GM21515 (cell line): Measurements from ENCODE around the gene DMXL2.

Experiments
- ATAC-seq: cut with Tn5 transposase; IDR thresholded peaks from one replicate; pipeline ENCODE4 v1.9.1; 2021; ENCODE audit not compliant: unreplicated experiment

DMXL2 gene

DNA sequence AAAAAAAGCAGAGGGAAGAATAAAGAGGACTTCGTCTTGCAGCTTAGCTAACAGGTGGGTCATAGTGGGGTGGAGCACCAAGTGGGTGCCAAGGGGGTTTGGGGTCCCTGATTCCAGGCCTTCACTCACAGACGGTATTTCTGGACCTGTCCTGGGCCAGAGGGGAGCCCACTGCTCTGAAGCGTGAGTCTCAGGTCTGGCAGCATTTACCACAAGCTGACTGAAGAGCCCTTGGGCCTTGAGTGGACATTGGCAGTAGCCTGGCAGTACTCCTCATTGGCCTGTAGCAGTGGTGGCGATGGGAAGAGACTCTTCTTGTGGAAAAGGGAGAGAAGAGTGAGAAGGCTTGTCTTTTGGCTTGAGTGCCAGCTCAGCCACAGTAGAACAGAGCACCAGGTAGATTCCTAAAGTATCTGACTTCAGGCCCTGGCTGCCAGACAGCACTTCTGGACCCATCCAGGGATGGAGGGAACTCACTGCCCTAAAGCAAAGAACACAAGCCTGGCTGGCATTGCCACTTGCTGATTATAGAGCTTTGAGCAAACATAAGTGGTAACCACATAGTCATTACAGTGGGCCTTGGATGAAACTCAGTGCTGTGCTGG is 208.2 kb downstream of the DMXL2 start:
- ATAC-seq = no peak

DNA sequence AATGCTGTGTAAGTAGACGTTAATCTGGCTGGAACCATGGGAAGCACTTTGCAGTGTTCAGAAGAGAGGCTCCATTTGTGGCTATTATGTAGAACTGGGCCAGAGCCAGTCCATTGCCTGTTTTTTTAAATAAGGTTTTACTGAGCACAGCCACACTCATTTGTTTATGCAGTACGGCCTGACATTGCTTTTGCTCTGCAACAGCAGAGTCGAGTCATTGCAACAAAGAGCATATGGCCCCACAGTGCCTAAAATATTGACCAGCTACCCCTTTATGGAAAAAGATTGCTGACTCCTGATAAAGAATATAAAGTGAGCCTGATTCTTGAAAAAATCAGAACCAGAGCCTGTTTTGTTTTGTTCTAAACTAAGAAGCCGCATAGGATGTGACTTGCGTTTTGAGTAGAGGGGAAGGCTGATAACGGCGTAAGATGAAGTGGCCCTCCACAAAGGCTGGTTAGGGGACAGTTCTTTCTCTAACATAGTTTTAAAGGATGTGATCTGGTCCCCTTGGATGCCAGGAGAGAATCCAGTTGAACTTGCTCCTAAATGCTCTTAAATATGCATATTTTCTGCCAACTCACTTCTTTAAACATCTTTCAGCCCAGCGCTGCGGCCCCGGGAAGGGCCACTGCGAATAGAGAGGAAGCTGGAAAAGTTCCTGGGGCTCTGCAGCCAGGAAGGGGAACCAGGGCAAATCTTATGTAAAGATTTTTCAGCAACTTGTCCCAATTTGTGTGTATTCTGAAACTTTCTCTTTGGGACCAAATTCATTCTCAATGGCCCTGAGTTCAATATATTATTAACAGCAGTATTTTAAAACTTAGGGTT is 216.7 kb downstream of the DMXL2 start:
- ATAC-seq = no peak

DNA sequence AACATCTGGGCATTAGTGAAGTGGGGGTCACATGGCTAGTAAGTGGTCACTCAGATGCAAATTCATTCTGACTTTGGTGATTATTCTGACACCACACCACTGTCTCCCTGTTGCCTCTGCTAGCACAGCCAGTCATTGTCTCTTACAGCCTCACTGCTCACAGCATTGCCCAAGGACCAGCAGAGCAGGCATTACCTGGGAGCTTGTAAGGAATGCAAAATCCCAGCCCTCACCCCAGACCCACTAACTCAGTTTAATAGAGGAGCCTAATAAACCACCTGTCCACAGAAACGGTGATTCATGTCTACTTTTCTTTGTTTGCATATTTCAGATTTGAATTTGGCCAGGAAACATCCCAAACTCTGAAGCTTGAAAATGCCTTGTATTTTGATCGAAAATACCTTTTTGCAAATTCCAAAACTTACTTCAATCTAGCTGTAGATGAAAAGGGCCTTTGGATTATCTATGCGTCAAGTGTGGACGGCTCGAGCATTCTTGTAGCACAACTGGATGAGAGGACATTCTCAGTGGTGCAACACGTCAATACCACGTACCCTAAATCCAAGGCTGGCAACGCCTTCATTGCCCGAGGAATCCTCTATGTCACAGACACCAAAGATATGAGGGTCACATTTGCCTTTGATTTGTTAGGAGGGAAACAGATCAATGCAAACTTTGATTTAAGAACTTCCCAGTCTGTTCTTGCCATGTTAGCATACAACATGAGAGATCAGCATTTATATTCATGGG is 218.4 kb downstream of the DMXL2 start:
- ATAC-seq = no peak

DNA sequence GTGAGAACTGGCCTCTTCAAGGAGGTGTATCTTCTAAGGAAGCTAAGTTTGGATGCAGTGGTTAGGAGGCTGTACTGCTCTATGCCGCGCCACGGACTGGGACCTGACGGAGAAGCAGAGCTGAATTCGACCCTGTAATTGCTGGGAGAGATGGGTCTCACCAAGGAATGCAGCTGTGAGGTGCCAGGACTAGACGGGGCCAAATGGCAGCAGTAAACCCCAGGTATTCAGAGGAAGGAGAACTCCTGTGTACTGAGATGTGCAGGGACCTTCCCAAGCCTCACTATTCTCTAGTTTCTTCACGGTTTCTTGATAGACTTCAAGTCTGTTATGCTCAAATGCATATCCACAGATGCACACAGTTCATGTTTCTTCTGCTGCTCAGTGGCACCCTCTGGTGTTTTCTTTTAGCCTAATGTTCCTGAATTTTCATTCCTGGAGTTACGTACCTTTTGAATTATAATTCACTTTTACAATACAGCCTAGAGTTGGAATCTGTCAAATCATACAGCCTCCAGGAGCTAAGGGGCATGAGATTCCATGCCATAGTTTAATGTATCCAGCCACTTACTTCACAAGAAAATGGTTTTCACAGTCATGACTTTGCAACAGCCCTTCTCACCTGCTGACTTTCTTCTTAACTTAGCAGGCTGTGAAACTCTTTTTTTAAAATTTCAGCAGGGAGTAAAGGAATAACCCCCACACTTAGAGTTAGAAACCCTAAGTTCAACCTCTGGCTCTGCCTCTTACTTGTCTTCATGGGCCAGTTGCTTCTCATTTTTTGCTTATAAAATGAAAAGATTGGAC is 219.3 kb downstream of the DMXL2 start:
- no peak for ATAC-seq

DNA sequence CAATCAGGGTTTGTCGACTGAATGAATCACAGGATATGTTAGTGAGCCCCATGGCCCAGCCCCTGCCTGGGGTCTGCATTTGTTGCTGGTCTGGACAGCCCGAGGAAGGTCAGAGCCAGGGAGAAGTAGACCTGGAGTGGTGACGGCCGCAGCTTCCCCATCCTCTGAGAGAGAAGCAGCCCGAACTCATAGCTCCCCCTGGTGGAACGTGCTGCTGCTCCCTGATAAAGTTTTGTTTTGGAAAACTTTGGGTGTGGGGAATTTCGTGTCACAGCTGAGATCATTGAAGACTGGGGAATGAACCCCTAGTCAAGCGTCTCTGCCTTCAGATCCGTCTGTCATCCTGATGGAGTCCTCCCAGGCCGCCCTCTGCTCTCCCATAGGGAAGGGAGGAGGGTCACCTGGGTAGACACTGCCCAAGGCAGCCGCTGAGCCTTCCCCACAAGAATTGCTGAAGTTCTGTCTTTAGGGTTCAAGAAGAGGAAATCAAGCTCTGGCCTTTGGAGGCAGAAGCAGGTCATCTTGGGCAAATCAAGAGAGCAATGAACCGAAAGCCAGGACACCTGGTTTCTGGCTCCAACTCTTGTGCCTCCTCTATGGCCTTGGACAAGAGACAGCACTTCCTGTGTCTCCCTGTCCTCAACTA is 220.6 kb downstream of the DMXL2 start:
- no peak for ATAC-seq

DNA sequence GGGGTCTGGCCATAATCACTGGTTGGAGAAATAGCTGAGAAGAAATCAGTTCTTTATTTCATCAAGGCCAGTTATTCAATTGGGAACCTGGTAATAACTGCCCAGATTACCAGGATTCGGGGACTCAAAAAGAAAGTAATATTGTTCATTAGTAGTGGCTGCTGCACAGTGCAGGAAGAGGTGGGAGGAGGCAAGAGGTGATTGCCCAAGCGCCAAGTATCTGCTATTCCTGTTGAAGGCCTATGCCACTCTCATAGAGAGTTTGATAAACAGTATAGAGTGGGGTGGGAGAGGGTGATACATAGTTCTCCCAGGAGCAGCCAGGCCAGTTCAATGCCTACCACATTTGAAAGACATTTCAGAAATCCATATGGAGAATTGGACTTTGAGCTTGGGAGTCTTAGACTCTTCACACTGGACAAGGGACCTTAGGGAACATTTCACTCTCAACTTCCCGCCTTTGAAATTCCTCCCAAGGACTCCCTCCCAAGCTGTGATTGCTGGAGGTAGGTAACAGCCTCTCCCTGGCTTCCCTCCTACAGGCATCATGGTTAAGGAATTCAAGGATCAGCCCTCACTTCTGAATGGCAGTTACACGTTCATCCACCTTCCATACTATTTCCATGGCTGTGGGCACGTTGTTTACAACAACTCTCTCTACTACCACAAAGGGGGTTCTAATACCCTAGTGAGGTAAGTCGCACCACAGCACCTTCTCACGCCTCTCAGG is 221.4 kb downstream of the DMXL2 start:
- no peak for ATAC-seq

DNA sequence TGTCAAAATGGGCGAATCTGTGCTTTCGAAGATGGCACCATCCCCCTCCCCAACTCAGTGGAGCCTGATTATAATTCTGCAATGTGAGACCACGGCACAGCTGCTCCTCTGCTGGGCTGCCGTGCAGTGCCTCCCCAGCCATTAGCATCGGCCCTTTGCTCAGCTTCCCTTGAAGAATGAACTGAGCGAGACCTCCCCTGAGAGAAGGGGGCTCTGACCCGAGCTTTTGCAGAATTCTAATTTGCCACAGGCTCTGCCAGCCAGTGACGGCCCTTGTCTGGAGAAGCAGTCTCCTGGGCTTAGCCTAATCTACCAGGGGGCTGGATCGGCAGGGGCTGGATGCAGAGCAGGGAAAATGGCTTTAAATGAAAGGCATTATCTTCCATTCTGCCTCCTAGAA is 223.9 kb downstream of the DMXL2 start:
- ATAC-seq = no peak
